SW 1271 (cell line): ENCODE results near the gene TOMM20.

Experiments
- DNase-seq, 2 experiments: peaks; one replicate each; lab custom pipeline; 2025; lab: John Stamatoyannopoulos, UW

The TOMM20 gene

GRCh38 chr1:235067396-235068157 is 61.1 kb downstream of the TOMM20 start:
- DNase-seq: peak; percentile 26 to 53

- DNase-seq: no peak
Measured at GRCh38 chr1:235063068-235063765, 65.4 kb downstream of the TOMM20 start.

GRCh38 chr1:235060607-235061470 is 67.8 kb downstream of the TOMM20 start:
- DNase-seq: no peak
